HG03378 (cell line): Measurements from ENCODE around the gene GPRIN2.
"Not testable (repeated sequence)": the region's sequence is repeated elsewhere in the genome, so short reads cannot be mapped to it uniquely, and the experiment has no call there.

Source experiments
- ATAC-seq: cut with Tn5 transposase; IDR thresholded peaks from one replicate; pipeline ENCODE4 v1.9.1; 2021; ENCODE audit warnings: mild to moderate bottlenecking, moderate library complexity; ENCODE audit not compliant: unreplicated experiment

GPRIN2 gene

GRCh38 chr10:46556515-46557318 is at the start of gene GPRIN2:
TSS of gene GPRIN2 (minus strand) at chr10:46556658. CDS start at chr10:46550736, 5,922 bp downstream.
- ATAC-seq = no peak

- peak; percentile 50 for ATAC-seq
Observed at GRCh38 chr10:46600516-46600915, 44.1 kb upstream of the GPRIN2 start.

GRCh38 chr10:46597616-46598246 is 41.3 kb upstream of the GPRIN2 start:
- peak; percentile 63 for ATAC-seq

- ATAC-seq = not testable (repeated sequence)
Observed at GRCh38 chr10:46596570-46596969, 40.1 kb upstream of the GPRIN2 start.

- ATAC-seq = not testable (repeated sequence)
Observed at GRCh38 chr10:46594453-46595063, 38.1 kb upstream of the GPRIN2 start.

- ATAC-seq = not testable (repeated sequence)
Observed at GRCh38 chr10:46593307-46593706, 36.8 kb upstream of the GPRIN2 start.

- ATAC-seq = not testable (repeated sequence)
Observed at GRCh38 chr10:46591053-46591452, 34.6 kb upstream of the GPRIN2 start.

GRCh38 chr10:46589589-46589988 is 33.1 kb upstream of the GPRIN2 start:
- not testable (repeated sequence) for ATAC-seq

GRCh38 chr10:46588221-46588620 is 31.8 kb upstream of the GPRIN2 start:
- not testable (repeated sequence) for ATAC-seq

- ATAC-seq = not testable (repeated sequence)
Observed at GRCh38 chr10:46587546-46587945, 31.1 kb upstream of the GPRIN2 start.

GRCh38 chr10:46585246-46585645 is 28.8 kb upstream of the GPRIN2 start:
- not testable (repeated sequence) for ATAC-seq

- ATAC-seq = not testable (repeated sequence)
Observed at GRCh38 chr10:46584196-46584595, 27.7 kb upstream of the GPRIN2 start.

GRCh38 chr10:46582568-46582967 is 26.1 kb upstream of the GPRIN2 start:
- ATAC-seq = not testable (repeated sequence)

- ATAC-seq = not testable (repeated sequence)
Observed at GRCh38 chr10:46581997-46582396, 25.5 kb upstream of the GPRIN2 start.

- ATAC-seq = not testable (repeated sequence)
Observed at GRCh38 chr10:46579378-46579777, 22.9 kb upstream of the GPRIN2 start.

GRCh38 chr10:46578474-46579178 is 22.2 kb upstream of the GPRIN2 start, which contains the start of gene SYT15:
TSS of gene SYT15 (plus strand) at chr10:46579128. CDS start at chr10:46579169, 41 bp downstream.
- ATAC-seq = not testable (repeated sequence)

GRCh38 chr10:46577624-46578473 is 21.4 kb upstream of the GPRIN2 start:
- ATAC-seq = not testable (repeated sequence)

- not testable (repeated sequence) for ATAC-seq
Observed at GRCh38 chr10:46573884-46574283, 17.4 kb upstream of the GPRIN2 start.

- ATAC-seq = not testable (repeated sequence)
Observed at GRCh38 chr10:46573314-46573713, 16.9 kb upstream of the GPRIN2 start.

GRCh38 chr10:46572765-46573164 is 16.3 kb upstream of the GPRIN2 start:
- ATAC-seq = not testable (repeated sequence)
